CD14-positive monocyte (primary cell): ENCODE results near the gene NHERF2. TPM values are rescaled to one million over a fixed set of nuclear protein-coding genes. Genes with fewer than 3 reads are reported as not detected.

Source experiments
- DNase-seq, 3 donors: peaks; one replicate each; pipeline ENCODE4 v3.0.0-alpha.2; 2011 to 2022
- H2AFZ ChIP-seq: 2 replicates; pipeline ENCODE4 v1.6.0; 2012; ENCODE audit warnings: mild to moderate bottlenecking, low read depth, low read length, inconsistent platforms; ENCODE audit not compliant: insufficient read depth, poor library complexity, severe bottlenecking
- H3K27ac ChIP-seq, 2 donors: 1 replicate in 1 of 2; 2 replicates in 1 of 2; pipeline ENCODE4 v1.5.1; 2012 to 2013; ENCODE audit warnings: low read length in 2 of 2, control low read depth in 1 of 2, inconsistent platforms in 1 of 2, low read depth in 1 of 2, mild to moderate bottlenecking in 1 of 2
- H3K27me3 ChIP-seq, 2 donors: one replicate each; pipeline versions ENCODE4 v1.6.0 to v1.6.1; 2011 to 2013; ENCODE audit warnings: low read length in 2 of 2; ENCODE audit not compliant: control insufficient read depth in 2 of 2, insufficient read depth in 2 of 2
- H3K36me3 ChIP-seq, 2 donors: replicated peaks in 1 of 2; 1 replicate in 1 of 2; 2 replicates in 1 of 2; pipeline versions ENCODE4 v1.5.1 to v1.6.1; 2012 to 2013; ENCODE audit warnings: low read length in 2 of 2, control low read depth in 1 of 2, inconsistent platforms in 1 of 2, mild to moderate bottlenecking in 1 of 2; ENCODE audit not compliant: insufficient read depth in 2 of 2, control insufficient read depth in 1 of 2
- H3K4me1 ChIP-seq, 2 donors: 1 replicate in 1 of 2; 2 replicates in 1 of 2; pipeline versions ENCODE4 v1.5.1 to v1.6.1; 2012 to 2013; ENCODE audit warnings: low read length in 2 of 2, control low read depth in 1 of 2, inconsistent platforms in 1 of 2, mild to moderate bottlenecking in 1 of 2, moderate library complexity in 1 of 2; ENCODE audit not compliant: insufficient read depth in 2 of 2, control insufficient read depth in 1 of 2
- H3K4me2 ChIP-seq: replicated peaks from 2 replicates; pipeline ENCODE3; 2012; ENCODE audit warnings: low read length, moderate library complexity, mild to moderate bottlenecking; ENCODE audit not compliant: poor library complexity, severe bottlenecking; ENCODE audit errors: extremely low read depth
- H3K4me3 ChIP-seq, 3 experiments: fragments of 200-600 bp in 1 of 3; sonication (generic) in 1 of 3; replicated peaks in 1 of 3; 1 replicate in 2 of 3; 2 replicates in 1 of 3; pipeline ENCODE4 v1.5.1; 2011 to 2013; ENCODE audit warnings: low read length in 3 of 3, mild to moderate bottlenecking in 3 of 3, control low read depth in 2 of 3, low read depth in 2 of 3, inconsistent platforms in 1 of 3, moderate library complexity in 1 of 3
- H3K79me2 ChIP-seq: 2 replicates; pipeline ENCODE4 v1.6.0; 2012; ENCODE audit warnings: mild to moderate bottlenecking, control low read depth, inconsistent platforms, low read length, moderate library complexity; ENCODE audit not compliant: insufficient read depth
- H3K9ac ChIP-seq: 2 replicates; pipeline ENCODE4 v1.6.0; 2017; ENCODE audit warnings: low read length, mild to moderate bottlenecking; ENCODE audit not compliant: insufficient read depth, poor library complexity, severe bottlenecking
- H3K9me3 ChIP-seq, 2 donors: replicated peaks in 1 of 2; 1 replicate in 1 of 2; 2 replicates in 1 of 2; pipeline versions ENCODE4 v1.5.1 to v1.6.1; 2012 to 2013; ENCODE audit warnings: low read length in 2 of 2, control low read depth in 1 of 2; ENCODE audit not compliant: control insufficient read depth in 1 of 2, insufficient read depth in 1 of 2
- H4K20me1 ChIP-seq: 2 replicates; pipeline ENCODE4 v1.6.0; 2012; ENCODE audit warnings: mild to moderate bottlenecking, low read length, control low read depth, moderate library complexity; ENCODE audit not compliant: insufficient read depth
- H3K27ac Mint-ChIP-seq, 7 donors: one replicate each; pipeline ENCODE4 v1.8.0; 2020; ENCODE audit warnings: mild to moderate bottlenecking in 7 of 7, mixed read lengths in 7 of 7, moderate library complexity in 6 of 7, inconsistent platforms in 2 of 7
- H3K27me3 Mint-ChIP-seq, 3 donors: one replicate each; pipeline ENCODE4 v1.8.0; 2021 to 2022; ENCODE audit warnings: low read depth in 3 of 3, mild to moderate bottlenecking in 3 of 3, mixed read lengths in 3 of 3, moderate library complexity in 3 of 3, inconsistent platforms in 1 of 3
- H3K36me3 Mint-ChIP-seq, 2 donors: one replicate each; pipeline ENCODE4 v1.8.0; 2020; ENCODE audit warnings: mixed read lengths in 2 of 2, inconsistent platforms in 1 of 2, mild to moderate bottlenecking in 1 of 2
- H3K4me1 Mint-ChIP-seq: one replicate; pipeline ENCODE4 v1.8.0; 2020; ENCODE audit warnings: mild to moderate bottlenecking, mixed read lengths
- H3K4me3 Mint-ChIP-seq, 2 donors: one replicate each; pipeline ENCODE4 v1.8.0; 2020; ENCODE audit warnings: mild to moderate bottlenecking in 2 of 2, mixed read lengths in 2 of 2, moderate library complexity in 1 of 2
- H3K9me3 Mint-ChIP-seq, 7 donors: one replicate each; pipeline ENCODE4 v1.8.0; 2020 to 2022; ENCODE audit warnings: mixed read lengths in 7 of 7, mild to moderate bottlenecking in 6 of 7, moderate library complexity in 6 of 7, inconsistent platforms in 2 of 7
- CTCF ChIP-seq: fragments of 200-600 bp; IDR thresholded peaks from one replicate; pipeline ENCODE4 v1.8.0; 2022; ENCODE audit warnings: antibody characterized with exemption, mild to moderate bottlenecking
- WGBS: methylation state at CpG from one replicate; pipeline ENCODE4 v1.1.5; 2013; ENCODE audit warnings: missing lambda C conversion rate; ENCODE audit not compliant: insufficient coverage; 5-methylcytosine and 5-hydroxymethylcytosine counted together
- intact Hi-C, 2 donors: fragments of 100-400 bp; cut with micrococcal nuclease; formaldehyde crosslinking; loops; one replicate each; pipeline versions ENCODE4 v1.15.0 to v1.15.1; 2023
- polyA plus RNA-seq, 3 donors: library from polyadenylated mRNA; depleted of rRNA in 1 of 3; unstranded in 2 of 3; stranded (reverse) in 1 of 3; fragments of 300-500 nt in 2 of 3; fragments of >200 nt in 1 of 3; fragmentation: Illumina TruSeq in 2 of 3; gene quantifications; 1 replicate in 2 of 3; 2 replicates in 1 of 3; pipeline ENCODE4 v1.2.3, GENCODE V29; 2012 to 2021

Gene NHERF2
- polyA plus RNA-seq, 3 donors, result 0.66 to 8.2 (median 0.78) TPM

DNA sequence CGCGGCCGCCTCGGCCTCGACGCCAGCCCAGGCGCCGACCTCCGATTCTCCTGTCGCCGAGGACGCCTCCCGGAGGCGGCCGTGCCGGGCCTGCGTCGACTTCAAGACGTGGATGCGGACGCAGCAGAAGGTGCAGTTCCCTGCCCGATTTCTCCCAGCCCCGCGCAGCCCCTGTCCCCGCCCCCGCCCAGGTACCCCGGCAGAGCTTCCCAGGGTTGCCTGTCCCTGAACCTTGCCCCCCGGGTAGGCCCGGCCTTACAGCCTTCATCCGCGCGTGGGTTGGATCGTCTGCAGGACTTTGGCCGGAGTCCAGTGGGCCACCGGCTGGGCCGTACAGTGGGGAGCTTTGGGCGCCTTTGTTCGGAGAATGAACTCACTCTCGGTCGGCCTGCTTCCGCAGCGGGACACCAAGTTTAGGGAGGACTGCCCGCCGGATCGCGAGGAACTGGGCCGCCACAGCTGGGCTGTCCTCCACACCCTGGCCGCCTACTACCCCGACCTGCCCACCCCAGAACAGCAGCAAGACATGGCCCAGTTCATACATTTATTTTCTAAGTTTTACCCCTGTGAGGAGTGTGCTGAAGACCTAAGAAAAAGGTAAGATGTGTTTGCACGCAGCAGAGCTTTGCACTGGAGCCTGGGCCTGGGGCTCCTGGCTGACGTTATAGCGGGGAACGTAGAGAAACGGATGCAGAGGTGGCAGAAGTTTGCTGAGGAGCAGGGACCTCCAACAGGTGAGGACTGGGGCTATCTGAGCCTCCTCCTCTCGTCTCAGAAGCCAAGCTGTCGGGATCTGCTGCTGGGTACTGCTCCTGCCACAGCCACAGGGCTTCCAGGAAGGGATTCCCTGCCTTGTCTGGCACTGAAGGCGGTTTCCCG is 42.1 kb upstream of the NHERF2 start:
- H3K36me3 Mint-ChIP-seq, result peaks cover 30 to 35% of the 10 kb centered on the region in 2 donors
- Histone ChIP-seq H2AFZ (peak overlapping the region; percentile 90), H4K20me1 (peaks cover 4% of the 10 kb centered on the region), H3K4me1 (peaks cover 20 to 28% of the 10 kb centered on the region in 2 donors), H3K27ac (peak overlapping the region in 1 of 2 donors; percentile 73), H3K9ac (peak overlapping the region; percentile 74), H3K4me2 (peak overlapping the region; percentile 99), H3K27me3 (peaks cover 34 to 54% of the 10 kb centered on the region in 2 donors), H3K79me2 (no peaks in the 10 kb centered on the region), H3K4me3 (peak overlapping the region; percentile 52 to 87 (median 55)), H3K36me3 (peaks cover 12 to 18% of the 10 kb centered on the region in 2 donors), H3K9me3 (peaks cover 0 to 24% of the 10 kb centered on the region in 2 donors)
- DNase-seq, result no peak
- H3K27me3 Mint-ChIP-seq, result peaks cover 57 to 63% (median 59%) of the 10 kb centered on the region in 3 donors
- H3K9me3 Mint-ChIP-seq, result peaks cover 0 to 19% (median 10%) of the 10 kb centered on the region in 7 donors
- H3K4me3 Mint-ChIP-seq, result peak overlapping the region; percentile 75 to 87
- peak overlapping the region in 3 of 7 donors; percentile 35 to 81 (median 70) for H3K27ac Mint-ChIP-seq
- no peak for TF ChIP-seq CTCF
- 13% methylated on average over 55 of the region's 58 CpGs for WGBS
- intact Hi-C loops, result no loop called here
- peaks cover 18% of the 10 kb centered on the region for H3K4me1 Mint-ChIP-seq

GRCh38 chr16:1985466-1986150 is 41.1 kb upstream of the NHERF2 start:
- Histone ChIP-seq H3K27me3 (peaks cover 32 to 49% of the 10 kb centered on the region in 2 donors), H4K20me1 (peaks cover 4% of the 10 kb centered on the region), H3K9ac (no peak overlapping the region), H3K4me1 (peaks cover 25 to 32% of the 10 kb centered on the region in 2 donors), H3K4me3 (peak overlapping the region in 1 of 3 experiments; percentile 87), H3K4me2 (peak overlapping the region; percentile 99), H3K36me3 (peaks cover 12 to 18% of the 10 kb centered on the region in 2 donors), H3K27ac (no peak overlapping the region), H2AFZ (no peak overlapping the region), H3K79me2 (no peaks in the 10 kb centered on the region), H3K9me3 (peaks cover 2 to 24% of the 10 kb centered on the region in 2 donors)
- no peak for TF ChIP-seq CTCF
- Mint-ChIP-seq H3K9me3 (peaks cover 0 to 22% (median 10%) of the 10 kb centered on the region in 7 donors), H3K4me1 (peaks cover 22% of the 10 kb centered on the region), H3K36me3 (peaks cover 30 to 35% of the 10 kb centered on the region in 2 donors), H3K4me3 (peak overlapping the region in 1 of 2 donors; percentile 75), H3K27me3 (peaks cover 50 to 62% (median 53%) of the 10 kb centered on the region in 3 donors), H3K27ac (no peak overlapping the region)
- no peak for DNase-seq
- intact Hi-C loops, result no loop called here
- WGBS, result 100% methylated on average over 14 of the region's 14 CpGs
